Activated T-helper 1 cell treated with anti-CD3 and anti-CD28 coated beads, Interleukin-12 subunit alpha, Interleukin-12 subunit beta, Interleukin-2, Interleukin-4 antibody, amounts not matched to agents 30 ng/mL and 10 ng/mL and 1 ng/mL, durations not matched to agents 14 hours and 24 hours and 36 hours (primary cell): ENCODE results near the gene ASPRV1. TPM values are rescaled to one million over a fixed set of nuclear protein-coding genes. Genes with fewer than 3 reads are reported as not detected.

Experiments used
- DNase-seq: peaks from one replicate; pipeline ENCODE4 v3.0.0; 2021; ENCODE audit warnings: low spot score
- H3K27ac Mint-ChIP-seq: one replicate; pipeline ENCODE4 v1.8.0; 2021; ENCODE audit warnings: mild to moderate bottlenecking, mixed read lengths
- H3K27me3 Mint-ChIP-seq: one replicate; pipeline ENCODE4 v1.8.0; 2022; ENCODE audit warnings: mild to moderate bottlenecking, moderate library complexity, mixed read lengths; ENCODE audit not compliant: insufficient read depth
- H3K36me3 Mint-ChIP-seq: one replicate; pipeline ENCODE4 v1.8.0; 2021; ENCODE audit warnings: low read depth, mixed read lengths
- H3K4me1 Mint-ChIP-seq: one replicate; pipeline ENCODE4 v1.8.0; 2021; ENCODE audit warnings: low read depth, mixed read lengths
- H3K4me3 Mint-ChIP-seq: one replicate; pipeline ENCODE4 v1.8.0; 2021; ENCODE audit warnings: mild to moderate bottlenecking, moderate library complexity, mixed read lengths
- H3K9me3 Mint-ChIP-seq: one replicate; pipeline ENCODE4 v1.8.0; 2021; ENCODE audit warnings: mixed read lengths
- intact Hi-C: fragments of 100-400 bp; cut with micrococcal nuclease; formaldehyde crosslinking; loops from one replicate; pipeline ENCODE4 v1.15.1; 2024
- total RNA-seq: library from RNA; stranded (reverse); gene quantifications from 2 replicates; pipeline ENCODE4 v1.2.3, GENCODE V29; 2022

Gene ASPRV1
- total RNA-seq, 1 donor from 2014 or later: 0.44 TPM

DNA sequence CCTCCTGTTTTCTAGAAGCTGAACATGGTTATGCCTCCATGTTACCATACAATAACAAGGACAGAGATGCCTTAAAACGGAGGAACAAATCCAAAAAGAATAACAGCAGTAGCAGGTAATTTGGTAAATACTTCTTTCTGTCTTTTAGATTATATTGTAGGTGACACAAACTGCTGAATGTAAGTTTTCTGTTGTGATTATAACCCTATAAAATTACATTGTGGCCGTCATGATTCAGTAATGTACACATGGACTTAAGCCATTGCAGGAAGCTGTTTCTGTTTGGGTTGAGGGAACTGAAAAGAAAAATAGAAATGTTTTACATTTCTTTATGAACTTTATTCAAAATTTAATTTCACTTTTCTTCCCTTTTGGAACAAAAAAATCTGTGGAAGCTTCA is 45.3 kb downstream of the ASPRV1 start:
- intact Hi-C loops: no loop called here
- Mint-ChIP-seq H3K4me1 (peaks cover 49% of the 10 kb centered on the region), H3K27me3 (no peaks in the 10 kb centered on the region)

DNA sequence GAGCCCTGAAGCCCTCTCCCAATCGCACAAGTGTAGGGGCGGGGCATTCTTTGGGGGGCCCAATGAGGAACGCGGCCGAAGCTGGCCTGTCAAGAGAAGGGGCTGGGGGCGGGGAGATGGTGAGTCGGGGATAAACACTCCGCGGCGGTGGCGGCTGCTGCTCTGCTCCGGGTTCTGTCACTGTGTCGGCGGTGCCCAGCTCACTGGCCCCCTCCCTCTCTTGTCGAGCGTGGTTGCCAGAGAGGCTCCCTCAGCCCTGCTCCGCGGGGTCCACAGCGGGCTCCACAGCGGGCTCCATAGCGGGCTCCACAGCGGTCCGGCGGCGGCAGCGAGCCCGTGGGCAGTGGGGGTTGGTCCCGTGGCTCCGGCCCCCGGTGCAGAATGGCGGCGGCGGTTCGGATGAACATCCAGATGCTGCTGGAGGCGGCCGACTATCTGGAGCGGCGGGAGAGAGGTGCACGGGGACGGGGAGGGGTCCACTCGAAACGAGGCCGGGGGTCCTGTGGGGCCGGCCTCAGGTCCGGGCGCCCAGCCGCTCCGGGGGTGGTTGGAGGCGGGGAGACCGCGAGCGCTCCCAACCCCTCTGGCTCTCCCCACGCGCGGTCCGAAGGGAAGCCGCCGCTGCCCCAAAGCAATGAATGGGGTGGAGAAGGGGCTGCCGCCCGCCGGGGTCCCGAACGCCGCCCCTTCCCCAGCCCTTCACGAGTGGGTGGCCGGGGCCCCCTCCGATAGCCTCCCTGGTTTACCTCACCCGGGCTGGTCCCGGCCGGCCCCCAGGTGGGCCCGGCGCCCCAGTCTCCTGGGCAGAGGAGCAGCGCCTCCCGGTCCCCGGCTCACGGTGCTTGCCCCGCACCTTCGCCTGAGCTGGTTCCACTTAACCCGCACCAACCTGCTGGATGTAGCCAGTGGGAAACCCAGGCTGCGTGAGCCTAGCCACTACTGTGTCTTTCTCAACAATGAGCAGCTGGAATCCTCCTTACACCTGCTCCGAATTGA is 46.2 kb downstream of the ASPRV1 start, which contains the start of gene MXD1:
MXD1 (plus strand) TSS at position 160 of the 996 bp plus-strand sequence; CDS start at position 382, 222 bp downstream.
- intact Hi-C loops: loop anchor here (1.0 kb wide), 12 partner anchors 19 to 378 kb away; partner anchors contain the start of genes SNRNP27, SNRPG and TIA1
- peaks cover 43% of the 10 kb centered on the region for H3K4me1 Mint-ChIP-seq
- H3K9me3 Mint-ChIP-seq: no peaks in the 10 kb centered on the region
- DNase-seq: peak; percentile 22
- peaks cover 29% of the 10 kb centered on the region for H3K36me3 Mint-ChIP-seq
- H3K4me3 Mint-ChIP-seq: peak within 1 kb of the TSS; percentile 81
- H3K27me3 Mint-ChIP-seq: no peaks in the 10 kb centered on the region
- H3K27ac Mint-ChIP-seq: peak within 1 kb of the TSS; percentile 90

More for the DNA sequence above, 45.3 kb downstream of the ASPRV1 start:
- Mint-ChIP-seq H3K9me3 (no peaks in the 10 kb centered on the region), H3K4me3 (peak overlapping the region; percentile 81), H3K36me3 (peaks cover 34% of the 10 kb centered on the region), H3K27ac (peak overlapping the region; percentile 73)
- DNase-seq: no peak

- Mint-ChIP-seq H3K27ac (peak overlapping the region; percentile 90), H3K27me3 (no peaks in the 10 kb centered on the region), H3K4me3 (peak overlapping the region; percentile 78), H3K4me1 (peaks cover 42% of the 10 kb centered on the region), H3K9me3 (no peaks in the 10 kb centered on the region), H3K36me3 (peaks cover 27% of the 10 kb centered on the region)
- DNase-seq: peak; percentile 100
- intact Hi-C loops: loop anchor here (1.0 kb wide), 12 partner anchors 20 to 379 kb away; partner anchors contain the start of genes SNRNP27, SNRPG and TIA1
Observed at GRCh38 chr2:69914164-69914949, 47.1 kb downstream of the ASPRV1 start.

GRCh38 chr2:69911985-69912563 is 49.4 kb downstream of the ASPRV1 start:
- Mint-ChIP-seq H3K4me1 (peaks cover 29% of the 10 kb centered on the region), H3K36me3 (peaks cover 30% of the 10 kb centered on the region), H3K9me3 (no peaks in the 10 kb centered on the region), H3K4me3 (peak overlapping the region; percentile 37), H3K27me3 (no peaks in the 10 kb centered on the region), H3K27ac (no peak overlapping the region)
- DNase-seq: no peak
- intact Hi-C loops: loop anchor here (1.0 kb wide), 1 partner anchor 390 kb away; the partner anchor contains the start of gene FAM136A

Other genes with a start within 250 kb of the ASPRV1 start
- 36.2 and 38.0 TPM in 2 replicates for gene ANXA4, start 219.5 kb downstream of the ASPRV1 start, total RNA-seq
- 25.6 and 32.8 TPM in 2 replicates for gene GMCL1, start 132.0 kb downstream of the ASPRV1 start, total RNA-seq
- 54.0 and 55.6 TPM in 2 replicates for gene SNRNP27, start 67.7 kb downstream of the ASPRV1 start, total RNA-seq
- gene MXD1, start 46.5 kb downstream of the ASPRV1 start, total RNA-seq: 16.0 and 18.1 TPM in 2 replicates
- 426 and 427 TPM in 2 replicates for gene PCBP1, start 125.8 kb upstream of the ASPRV1 start, total RNA-seq
- gene C2orf42, start 229.4 kb upstream of the ASPRV1 start, total RNA-seq: 21.6 and 24.1 TPM in 2 replicates